ENCODE measurements around the gene NOG. TPM values are rescaled to one million over a fixed set of nuclear protein-coding genes. Genes with fewer than 3 reads are reported as not detected.

Gene NOG
- total RNA-seq, 6 experiments from 2014 or later = 18.3 to 21.2 (median 19.4) TPM

DNA sequence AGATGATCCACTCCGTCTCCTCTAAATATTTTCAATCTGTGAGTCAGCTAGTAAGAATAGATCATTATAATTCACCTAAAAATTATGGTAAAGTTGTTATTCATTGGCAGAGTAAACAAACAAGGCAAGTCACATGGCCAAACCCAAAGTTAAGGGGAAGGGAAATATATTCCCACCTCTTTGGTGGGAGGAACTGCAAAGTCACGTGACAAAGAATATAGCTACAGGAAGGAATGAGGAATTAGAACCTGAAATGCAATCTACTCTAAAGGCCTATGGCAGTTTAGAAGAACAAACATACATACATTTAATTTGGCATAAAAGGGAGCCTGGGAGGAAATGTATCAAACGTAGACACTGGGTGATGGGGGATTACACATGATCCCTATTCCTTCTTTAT, 48.9 kb downstream of the NOG start:
- no peaks in the 10 kb centered on the region for H3K36me3 Mint-ChIP-seq (ENCODE audit: low read depth)
- TF ChIP-seq, protein P1, sequence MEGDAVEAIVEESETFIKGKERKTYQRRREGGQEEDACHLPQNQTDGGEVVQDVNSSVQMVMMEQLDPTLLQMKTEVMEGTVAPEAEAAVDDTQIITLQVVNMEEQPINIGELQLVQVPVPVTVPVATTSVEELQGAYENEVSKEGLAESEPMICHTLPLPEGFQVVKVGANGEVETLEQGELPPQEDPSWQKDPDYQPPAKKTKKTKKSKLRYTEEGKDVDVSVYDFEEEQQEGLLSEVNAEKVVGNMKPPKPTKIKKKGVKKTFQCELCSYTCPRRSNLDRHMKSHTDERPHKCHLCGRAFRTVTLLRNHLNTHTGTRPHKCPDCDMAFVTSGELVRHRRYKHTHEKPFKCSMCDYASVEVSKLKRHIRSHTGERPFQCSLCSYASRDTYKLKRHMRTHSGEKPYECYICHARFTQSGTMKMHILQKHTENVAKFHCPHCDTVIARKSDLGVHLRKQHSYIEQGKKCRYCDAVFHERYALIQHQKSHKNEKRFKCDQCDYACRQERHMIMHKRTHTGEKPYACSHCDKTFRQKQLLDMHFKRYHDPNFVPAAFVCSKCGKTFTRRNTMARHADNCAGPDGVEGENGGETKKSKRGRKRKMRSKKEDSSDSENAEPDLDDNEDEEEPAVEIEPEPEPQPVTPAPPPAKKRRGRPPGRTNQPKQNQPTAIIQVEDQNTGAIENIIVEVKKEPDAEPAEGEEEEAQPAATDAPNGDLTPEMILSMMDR (IDR thresholded peaks at IDR 0.05) = no peak
- no peaks in the 10 kb centered on the region for H3K4me1 Mint-ChIP-seq (ENCODE audit: low read depth)
- peaks cover 26% of the 10 kb centered on the region for H3K27me3 Mint-ChIP-seq (ENCODE audit: insufficient read depth)
- no peak overlapping the region for H3K4me3 Mint-ChIP-seq
- H3K27ac Mint-ChIP-seq = no peak overlapping the region
- DNase-seq = no peak
- H3K9me3 Mint-ChIP-seq = no peaks in the 10 kb centered on the region

Other genes with a start within 250 kb of the NOG start
- 1 to 10 TPM; 1.5 to 2.3 (median 1.9) TPM for gene C17orf67, start 240.2 kb downstream of the NOG start, total RNA-seq (2021; fragmentation: NEBNext Ultra II Directional; extraction: Animal tissue kit (Norgen Biotek cat#: 25700))
- 1 to 10 TPM; 5.9 to 9.3 (median 7.6) TPM for gene DGKE, start 240.5 kb downstream of the NOG start, total RNA-seq (2021; fragmentation: NEBNext Ultra II Directional; extraction: Animal tissue kit (Norgen Biotek cat#: 25700))